Liver (tissue), 9 donors: ENCODE measurements around the gene ZKSCAN4. TPM values are rescaled to one million over a fixed set of nuclear protein-coding genes. Genes with fewer than 3 reads are reported as not detected.

ENCODE experiments used
- DNase-seq: peaks from one replicate; pipeline ENCODE4 v3.0.0-alpha.2; 2017; ENCODE audit warnings: low spot score
- H3K27ac ChIP-seq, 2 donors: one replicate each; pipeline ENCODE4 v1.7.0; 2013; ENCODE audit warnings: inconsistent platforms in 2 of 2, low read length in 2 of 2, control low read depth in 1 of 2, low read depth in 1 of 2, mild to moderate bottlenecking in 1 of 2
- H3K27me3 ChIP-seq, 4 donors: one replicate each; pipeline versions ENCODE4 v1.6.1 to v1.7.0; 2013; ENCODE audit warnings: low read length in 3 of 4, inconsistent platforms in 1 of 4, mild to moderate bottlenecking in 1 of 4, moderate library complexity in 1 of 4; ENCODE audit not compliant: control insufficient read depth in 4 of 4, insufficient read depth in 4 of 4
- H3K36me3 ChIP-seq, 4 donors: one replicate each; pipeline versions ENCODE4 v1.6.1 to v1.7.0; 2013; ENCODE audit warnings: low read length in 3 of 4, mild to moderate bottlenecking in 3 of 4, low read depth in 1 of 4, moderate library complexity in 1 of 4; ENCODE audit not compliant: control insufficient read depth in 4 of 4, insufficient read depth in 3 of 4
- H3K4me1 ChIP-seq, 4 donors: one replicate each; pipeline versions ENCODE4 v1.6.1 to v1.7.0; 2013; ENCODE audit warnings: low read length in 3 of 4, mild to moderate bottlenecking in 3 of 4, moderate library complexity in 1 of 4; ENCODE audit not compliant: control insufficient read depth in 4 of 4, insufficient read depth in 4 of 4
- H3K4me3 ChIP-seq, 3 donors: one replicate each; pipeline versions ENCODE4 v1.6.1 to v1.7.0; 2013; ENCODE audit warnings: low read length in 3 of 3, control low read depth in 1 of 3, low read depth in 1 of 3, mild to moderate bottlenecking in 1 of 3
- H3K9ac ChIP-seq, 2 donors: one replicate each; pipeline ENCODE4 v1.7.0; 2013; ENCODE audit warnings: low read length in 2 of 2, mild to moderate bottlenecking in 2 of 2, moderate library complexity in 2 of 2, control low read depth in 1 of 2, low read depth in 1 of 2
- H3K9me3 ChIP-seq, 4 donors: one replicate each; pipeline versions ENCODE4 v1.6.1 to v1.7.0; 2013; ENCODE audit warnings: low read length in 3 of 4; ENCODE audit not compliant: control insufficient read depth in 4 of 4
- CTCF ChIP-seq: fragments of 150-350 bp; IDR thresholded peaks from 2 replicates; pipeline ENCODE4 v1.5.1; 2017; ENCODE audit warnings: improper control_type of control experiment, low read depth, low read length; ENCODE audit not compliant: missing input control
- EGR1 ChIP-seq, 2 donors: IDR thresholded peaks; 2 replicates each; pipeline ENCODE4 v1.6.1; 2016 to 2018; ENCODE audit warnings: antibody characterized with exemption in 2 of 2, low read depth in 2 of 2
- FOXA1 ChIP-seq: IDR thresholded peaks from 2 replicates; pipeline ENCODE4 v1.6.1; 2016; ENCODE audit warnings: antibody characterized with exemption
- FOXA2 ChIP-seq: IDR thresholded peaks from 2 replicates; pipeline ENCODE4 v1.6.1; 2016; ENCODE audit warnings: antibody characterized with exemption
- HNF4A ChIP-seq, 2 donors: conservative IDR thresholded peaks; 2 replicates each; pipeline ENCODE4 v1.6.1; 2016; ENCODE audit warnings: antibody characterized with exemption in 2 of 2, mild to moderate bottlenecking in 2 of 2
- HNF4G ChIP-seq: IDR thresholded peaks from 2 replicates; pipeline ENCODE4 v1.6.1; 2016; ENCODE audit warnings: antibody characterized with exemption
- JUND ChIP-seq, 2 donors: IDR thresholded peaks; 2 replicates each; pipeline ENCODE4 v1.6.1; 2016; ENCODE audit warnings: antibody characterized with exemption in 2 of 2
- NR2F2 ChIP-seq: IDR thresholded peaks from 2 replicates; pipeline ENCODE4 v1.6.1; 2016; ENCODE audit warnings: antibody characterized with exemption
- RAD21 ChIP-seq, 2 donors: IDR thresholded peaks; 2 replicates each; pipeline ENCODE4 v1.6.1; 2016; ENCODE audit warnings: antibody characterized with exemption in 2 of 2, mild to moderate bottlenecking in 2 of 2
- RXRA ChIP-seq, 2 donors: IDR thresholded peaks; 2 replicates each; pipeline ENCODE4 v1.6.1; 2017 to 2018; ENCODE audit warnings: antibody characterized with exemption in 2 of 2, mild to moderate bottlenecking in 1 of 2
- SP1 ChIP-seq: IDR thresholded peaks from 2 replicates; pipeline ENCODE4 v1.6.1; 2018; ENCODE audit warnings: antibody characterized with exemption, mild to moderate bottlenecking
- TAF1 ChIP-seq: conservative IDR thresholded peaks from 2 replicates; pipeline ENCODE4 v1.6.1; 2016; ENCODE audit warnings: antibody characterized with exemption, mild to moderate bottlenecking
- YY1 ChIP-seq: IDR thresholded peaks from 2 replicates; pipeline ENCODE4 v1.6.1; 2016; ENCODE audit warnings: antibody characterized with exemption, mild to moderate bottlenecking
- ZBTB33 ChIP-seq: IDR thresholded peaks from 2 replicates; pipeline ENCODE4 v1.6.1; 2016; ENCODE audit warnings: antibody characterized with exemption
- WGBS: extraction: QIAGEN DNeasy Blood & Tissue Kit; methylation state at CpG from one replicate; pipeline ENCODE4 v1.1.7; 2013; 5-methylcytosine and 5-hydroxymethylcytosine counted together
- polyA plus RNA-seq, 2 donors: library from polyadenylated mRNA; stranded (reverse) in 1 of 2; unstranded in 1 of 2; fragments of 200-250 nt in 1 of 2; fragments of >200 nt in 1 of 2; fragmentation: Nextera tagmentation in 1 of 2; extraction: Ambion mirVana in 1 of 2; gene quantifications; one replicate each; pipeline versions ENCODE4 v1.2.1 to v1.2.3, GENCODE V29; 2013 to 2015
- total RNA-seq, 2 donors: library from RNA; depleted of rRNA; stranded (reverse); fragments of >200 nt; gene quantifications; one replicate each; pipeline ENCODE4 v1.2.3, GENCODE V29; 2014
- TF ChIP-seq, protein P1 (sequence below): IDR thresholded peaks from 2 replicates; pipeline ENCODE4 v1.6.1; 2016; ENCODE audit warnings: antibody characterized with exemption
- TF ChIP-seq, protein P2 (sequence below): IDR thresholded peaks from 2 replicates; pipeline ENCODE4 v1.6.1; 2016; ENCODE audit warnings: antibody characterized with exemption, mild to moderate bottlenecking
- donor health status: healthy.
- donor health status: healthy.
- donor health status: healthy.
- donor health status: healthy.
- donor health status: healthy.

Gene ZKSCAN4
- total and polyA plus RNA-seq, 4 donors = 1.4 to 4.7 (median 2.6) TPM

DNA sequence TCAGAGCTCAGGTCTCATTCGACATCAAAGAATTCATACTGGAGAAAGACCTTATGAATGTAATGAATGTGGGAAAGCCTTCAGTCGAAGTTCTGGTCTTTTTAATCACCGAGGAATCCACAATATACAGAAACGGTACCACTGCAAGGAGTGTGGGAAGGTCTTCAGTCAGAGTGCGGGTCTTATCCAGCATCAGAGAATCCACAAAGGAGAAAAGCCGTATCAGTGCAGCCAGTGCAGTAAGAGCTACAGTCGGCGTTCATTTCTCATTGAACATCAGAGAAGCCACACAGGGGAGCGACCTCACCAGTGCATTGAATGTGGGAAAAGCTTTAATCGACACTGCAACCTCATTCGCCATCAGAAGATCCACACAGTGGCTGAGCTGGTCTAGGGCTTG, 19.3 kb downstream of the ZKSCAN4 start:
- 96% methylated on average over 11 of the region's 11 CpGs for WGBS

GRCh38 chr6:28226460-28226859, 25.6 kb downstream of the ZKSCAN4 start:
- no peak overlapping the region for H3K9ac ChIP-seq
- H3K9me3 ChIP-seq = peaks cover 0 to 1% (median 0%) of the 10 kb centered on the region in 4 donors
- 94% methylated on average over 2 of the region's 2 CpGs for WGBS
- peaks cover 0 to 6% (median 1%) of the 10 kb centered on the region in 4 donors for H3K27me3 ChIP-seq
- DNase-seq = no peak
- peaks cover 2 to 28% (median 17%) of the 10 kb centered on the region in 4 donors for H3K36me3 ChIP-seq
- no peak overlapping the region for H3K27ac ChIP-seq
- TF ChIP-seq NR2F2 = no peak
- TF ChIP-seq FOXA2 = no peak
- TF ChIP-seq ZBTB33 = no peak
- TF ChIP-seq RXRA (IDR thresholded peaks at IDR 0.05) = no peak
- no peak for TF ChIP-seq EGR1 (IDR thresholded peaks at IDR 0.05; ENCODE audit: low read depth in 2 of 2)
- H3K4me1 ChIP-seq = peaks cover 0 to 12% (median 5%) of the 10 kb centered on the region in 4 donors
- no peak overlapping the region for H3K4me3 ChIP-seq

More for the DNA sequence above, 19.3 kb downstream of the ZKSCAN4 start:
- peaks cover 3 to 40% (median 22%) of the 10 kb centered on the region in 4 donors for H3K36me3 ChIP-seq
- H3K9me3 ChIP-seq = peaks cover 0 to 5% (median under 1%) of the 10 kb centered on the region in 4 donors
- H3K9ac ChIP-seq = no peak overlapping the region
- no peak overlapping the region for H3K27ac ChIP-seq
- DNase-seq = no peak
- no peaks in the 10 kb centered on the region for H3K4me1 ChIP-seq
- H3K27me3 ChIP-seq = no peaks in the 10 kb centered on the region
- H3K4me3 ChIP-seq = no peak overlapping the region
- TF ChIP-seq TAF1 (no peak), JUND (IDR thresholded peaks at IDR 0.05) (no peak), HNF4G (no peak), EGR1 (IDR thresholded peaks at IDR 0.05; ENCODE audit: low read depth in 2 of 2) (no peak)
- TF ChIP-seq, protein P1, sequence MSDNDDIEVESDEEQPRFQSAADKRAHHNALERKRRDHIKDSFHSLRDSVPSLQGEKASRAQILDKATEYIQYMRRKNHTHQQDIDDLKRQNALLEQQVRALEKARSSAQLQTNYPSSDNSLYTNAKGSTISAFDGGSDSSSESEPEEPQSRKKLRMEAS = no peak

GRCh38 chr6:28225056-28225834, 26.8 kb downstream of the ZKSCAN4 start, which contains the start of gene ZSCAN9:
TSS of gene ZSCAN9 (plus strand) at chr6:28225275. CDS start at chr6:28227085, 1,810 bp downstream.
- H3K9ac ChIP-seq = peak within 1 kb of the TSS; percentile 26 to 62
- under 1% methylated on average over 45 of the region's 45 CpGs for WGBS
- H3K36me3 ChIP-seq = peaks cover 2 to 22% (median 16%) of the 10 kb centered on the region in 4 donors
- H3K4me1 ChIP-seq = peaks cover 0 to 12% (median 5%) of the 10 kb centered on the region in 4 donors
- H3K27ac ChIP-seq = no peak within 1 kb of the TSS
- peak within 1 kb of the TSS; percentile 74 to 94 (median 87) for H3K4me3 ChIP-seq
- peaks cover 0 to 1% (median 0%) of the 10 kb centered on the region in 4 donors for H3K9me3 ChIP-seq
- H3K27me3 ChIP-seq = peaks cover 0 to 7% (median 3%) of the 10 kb centered on the region in 4 donors
- peak; percentile 66 for DNase-seq
- TF ChIP-seq, protein P1 = peak; percentile 48
- TF ChIP-seq RAD21 (IDR thresholded peaks at IDR 0.05) = peak; percentile 16 to 50
- no peak for TF ChIP-seq CTCF
- peak; percentile 27 to 55 for TF ChIP-seq HNF4A (conservative IDR thresholded peaks at IDR 0.05)
- no peak for TF ChIP-seq ZBTB33
- peak; percentile 95 for TF ChIP-seq YY1
- no peak for TF ChIP-seq HNF4G
- TF ChIP-seq, protein P2, sequence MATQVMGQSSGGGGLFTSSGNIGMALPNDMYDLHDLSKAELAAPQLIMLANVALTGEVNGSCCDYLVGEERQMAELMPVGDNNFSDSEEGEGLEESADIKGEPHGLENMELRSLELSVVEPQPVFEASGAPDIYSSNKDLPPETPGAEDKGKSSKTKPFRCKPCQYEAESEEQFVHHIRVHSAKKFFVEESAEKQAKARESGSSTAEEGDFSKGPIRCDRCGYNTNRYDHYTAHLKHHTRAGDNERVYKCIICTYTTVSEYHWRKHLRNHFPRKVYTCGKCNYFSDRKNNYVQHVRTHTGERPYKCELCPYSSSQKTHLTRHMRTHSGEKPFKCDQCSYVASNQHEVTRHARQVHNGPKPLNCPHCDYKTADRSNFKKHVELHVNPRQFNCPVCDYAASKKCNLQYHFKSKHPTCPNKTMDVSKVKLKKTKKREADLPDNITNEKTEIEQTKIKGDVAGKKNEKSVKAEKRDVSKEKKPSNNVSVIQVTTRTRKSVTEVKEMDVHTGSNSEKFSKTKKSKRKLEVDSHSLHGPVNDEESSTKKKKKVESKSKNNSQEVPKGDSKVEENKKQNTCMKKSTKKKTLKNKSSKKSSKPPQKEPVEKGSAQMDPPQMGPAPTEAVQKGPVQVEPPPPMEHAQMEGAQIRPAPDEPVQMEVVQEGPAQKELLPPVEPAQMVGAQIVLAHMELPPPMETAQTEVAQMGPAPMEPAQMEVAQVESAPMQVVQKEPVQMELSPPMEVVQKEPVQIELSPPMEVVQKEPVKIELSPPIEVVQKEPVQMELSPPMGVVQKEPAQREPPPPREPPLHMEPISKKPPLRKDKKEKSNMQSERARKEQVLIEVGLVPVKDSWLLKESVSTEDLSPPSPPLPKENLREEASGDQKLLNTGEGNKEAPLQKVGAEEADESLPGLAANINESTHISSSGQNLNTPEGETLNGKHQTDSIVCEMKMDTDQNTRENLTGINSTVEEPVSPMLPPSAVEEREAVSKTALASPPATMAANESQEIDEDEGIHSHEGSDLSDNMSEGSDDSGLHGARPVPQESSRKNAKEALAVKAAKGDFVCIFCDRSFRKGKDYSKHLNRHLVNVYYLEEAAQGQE = no peak
- peak; percentile 32 to 68 for TF ChIP-seq RXRA (IDR thresholded peaks at IDR 0.05)
- peak; percentile 41 for TF ChIP-seq SP1
- no peak for TF ChIP-seq FOXA2
- TF ChIP-seq JUND (IDR thresholded peaks at IDR 0.05) = peak in 1 of 2 donors; percentile 24
- TF ChIP-seq NR2F2 = no peak
- TF ChIP-seq FOXA1 = no peak
